H9 (cell line): Measurements from ENCODE around the gene PCSK6. TPM values are rescaled to one million over a fixed set of nuclear protein-coding genes. Genes with fewer than 3 reads are reported as not detected.

Source experiments
- DNase-seq: peaks from one replicate; pipeline ENCODE4 v3.0.0-alpha.2; 2017
- H2AFZ ChIP-seq: one replicate; pipeline ENCODE4 v1.6.1; 2013; ENCODE audit warnings: mild to moderate bottlenecking, low read length, control low read depth, moderate library complexity
- H2AK5ac ChIP-seq: 2 replicates; pipeline ENCODE4 v1.6.1; 2013; ENCODE audit warnings: low read length, control low read depth, mixed read lengths; ENCODE audit not compliant: insufficient read length
- H2BK120ac ChIP-seq: one replicate; pipeline ENCODE4 v1.6.1; 2013; ENCODE audit warnings: low read depth, mild to moderate bottlenecking, low read length, control low read depth, inconsistent platforms; ENCODE audit not compliant: poor library complexity, severe bottlenecking
- H2BK12ac ChIP-seq: 2 replicates; pipeline ENCODE4 v1.6.1; 2013; ENCODE audit warnings: low read length, control low read depth, mixed read lengths, low read depth; ENCODE audit not compliant: insufficient read length
- H2BK15ac ChIP-seq: 2 replicates; pipeline ENCODE4 v1.6.1; 2013; ENCODE audit warnings: low read depth, low read length, control low read depth
- H2BK20ac ChIP-seq: one replicate; pipeline ENCODE4 v1.6.1; 2013; ENCODE audit warnings: low read depth, mild to moderate bottlenecking, low read length, control low read depth, inconsistent platforms; ENCODE audit not compliant: poor library complexity, severe bottlenecking
- H2BK5ac ChIP-seq: 2 replicates; pipeline ENCODE4 v1.6.1; 2013; ENCODE audit warnings: low read length, control low read depth, mixed read lengths; ENCODE audit not compliant: insufficient read length
- H3K14ac ChIP-seq: 2 replicates; pipeline ENCODE4 v1.6.1; 2013; ENCODE audit warnings: low read length, control low read depth; ENCODE audit not compliant: insufficient read depth
- H3K18ac ChIP-seq: 2 replicates; pipeline ENCODE4 v1.6.1; 2013; ENCODE audit warnings: low read depth, mild to moderate bottlenecking, mixed read lengths, low read length, control low read depth; ENCODE audit not compliant: insufficient read length
- H3K23ac ChIP-seq: 2 replicates; pipeline ENCODE4 v1.6.1; 2013; ENCODE audit warnings: low read length, control low read depth, mixed read lengths, low read depth; ENCODE audit not compliant: insufficient read length
- H3K23me2 ChIP-seq: 2 replicates; pipeline ENCODE4 v1.6.1; 2013; ENCODE audit warnings: low read depth, mild to moderate bottlenecking, mixed read lengths, low read length, control low read depth; ENCODE audit not compliant: insufficient read length, poor library complexity, severe bottlenecking
- H3K27ac ChIP-seq: 2 replicates; pipeline ENCODE4 v1.5.1; 2013; ENCODE audit warnings: low read length, control low read depth, mixed read lengths, low read depth; ENCODE audit not compliant: insufficient read length
- H3K27me3 ChIP-seq: 2 replicates; pipeline ENCODE4 v1.6.1; 2013; ENCODE audit warnings: low read length, control low read depth, inconsistent platforms; ENCODE audit not compliant: insufficient read depth
- H3K4ac ChIP-seq: 2 replicates; pipeline ENCODE4 v1.6.1; 2013; ENCODE audit warnings: low read depth, mild to moderate bottlenecking, control low read depth, inconsistent platforms, low read length, moderate library complexity
- H3K4me1 ChIP-seq: 2 replicates; pipeline ENCODE4 v1.6.1; 2013; ENCODE audit warnings: low read length, control low read depth, inconsistent platforms; ENCODE audit not compliant: insufficient read depth
- H3K4me2 ChIP-seq: 2 replicates; pipeline ENCODE4 v1.6.1; 2013; ENCODE audit warnings: low read length, control low read depth, mixed read lengths; ENCODE audit not compliant: insufficient read length, insufficient read depth
- H3K56ac ChIP-seq: 2 replicates; pipeline ENCODE4 v1.6.1; 2013; ENCODE audit warnings: low read depth, mild to moderate bottlenecking, mixed read lengths, low read length, control low read depth; ENCODE audit not compliant: insufficient read length
- H3K79me1 ChIP-seq: 2 replicates; pipeline ENCODE4 v1.6.1; 2013; ENCODE audit warnings: low read depth, mild to moderate bottlenecking, moderate library complexity, low read length, control low read depth, inconsistent platforms; ENCODE audit not compliant: insufficient read depth, poor library complexity, severe bottlenecking
- H3K79me2 ChIP-seq: 2 replicates; pipeline ENCODE4 v1.6.1; 2013; ENCODE audit warnings: low read length, control low read depth, inconsistent platforms; ENCODE audit not compliant: insufficient read depth
- H3K9ac ChIP-seq: 2 replicates; pipeline ENCODE4 v1.6.1; 2013; ENCODE audit warnings: low read length, control low read depth, mixed read lengths; ENCODE audit not compliant: insufficient read length; ENCODE audit errors: extremely low read depth
- H3K9me3 ChIP-seq: one replicate; pipeline ENCODE4 v1.6.1; 2013; ENCODE audit warnings: low read depth, low read length, inconsistent platforms; ENCODE audit not compliant: control insufficient read depth
- H3T11ph ChIP-seq: one replicate; pipeline ENCODE4 v1.6.1; 2013; ENCODE audit warnings: mild to moderate bottlenecking, low read length, control low read depth, inconsistent platforms
- H4K20me1 ChIP-seq: one replicate; pipeline ENCODE4 v1.6.1; 2013; ENCODE audit not compliant: control insufficient read depth, insufficient read length, insufficient read depth
- H4K5ac ChIP-seq: 2 replicates; pipeline ENCODE4 v1.6.1; 2013; ENCODE audit warnings: low read depth, mild to moderate bottlenecking, mixed read lengths, low read length, control low read depth; ENCODE audit not compliant: insufficient read length
- H4K8ac ChIP-seq: replicated peaks from 2 replicates; pipeline ENCODE4 v1.6.1; 2013; ENCODE audit warnings: low read length, control low read depth, mixed read lengths, low read depth; ENCODE audit not compliant: insufficient read length
- H4K91ac ChIP-seq: 2 replicates; pipeline ENCODE4 v1.6.1; 2013; ENCODE audit warnings: low read depth, mild to moderate bottlenecking, moderate library complexity, mixed read lengths, low read length, control low read depth; ENCODE audit not compliant: insufficient read length
- H3K27ac Mint-ChIP-seq, 3 experiments: 2 replicates in 2 of 3; 3 replicates in 1 of 3; pipeline ENCODE4 v1.8.0; 2020 to 2021; ENCODE audit warnings: mixed read lengths in 3 of 3, mild to moderate bottlenecking in 1 of 3, moderate library complexity in 1 of 3
- H3K27me3 Mint-ChIP-seq: 2 replicates; pipeline ENCODE4 v1.8.0; 2021; ENCODE audit warnings: low read depth, mild to moderate bottlenecking, moderate library complexity, mixed read lengths
- H3K36me3 Mint-ChIP-seq, 3 experiments: 2 replicates in 2 of 3; 3 replicates in 1 of 3; pipeline ENCODE4 v1.8.0; 2020 to 2021; ENCODE audit warnings: low read depth in 3 of 3, mixed read lengths in 3 of 3; ENCODE audit not compliant: insufficient read depth in 1 of 3
- H3K4me1 Mint-ChIP-seq, 2 experiments: 2 replicates each; pipeline ENCODE4 v1.8.0; 2020; ENCODE audit warnings: mixed read lengths in 2 of 2
- H3K4me3 Mint-ChIP-seq, 2 experiments: 2 replicates in 1 of 2; 3 replicates in 1 of 2; pipeline ENCODE4 v1.8.0; 2020 to 2021; ENCODE audit warnings: mild to moderate bottlenecking in 2 of 2, mixed read lengths in 2 of 2, moderate library complexity in 1 of 2
- H3K9me3 Mint-ChIP-seq, 2 experiments: 2 replicates in 1 of 2; 3 replicates in 1 of 2; pipeline ENCODE4 v1.8.0; 2020; ENCODE audit warnings: mild to moderate bottlenecking in 2 of 2, mixed read lengths in 2 of 2, moderate library complexity in 1 of 2
- WGBS: extraction: QIAGEN DNeasy Blood & Tissue Kit; methylation state at CpG from one replicate; pipeline ENCODE4 v1.1.7; 2013; ENCODE audit warnings: missing lambda C conversion rate, low lambda C conversion rate, mixed read lengths; ENCODE audit not compliant: insufficient read length; ENCODE audit errors: extremely low coverage; 5-methylcytosine and 5-hydroxymethylcytosine counted together
- total RNA-seq: library from RNA; stranded (reverse); gene quantifications from 2 replicates; pipeline ENCODE4 v1.2.1, GENCODE V29; 2021
- TF ChIP-seq, protein P1 (sequence below): fragments of 200-600 bp; sonication (generic); conservative IDR thresholded peaks from 3 replicates; pipeline ENCODE4 v1.8.0; 2021; ENCODE audit warnings: antibody characterized with exemption, mild to moderate bottlenecking

Gene PCSK6
- total RNA-seq, 1 experiment from 2014 or later = 4.0 TPM

DNA sequence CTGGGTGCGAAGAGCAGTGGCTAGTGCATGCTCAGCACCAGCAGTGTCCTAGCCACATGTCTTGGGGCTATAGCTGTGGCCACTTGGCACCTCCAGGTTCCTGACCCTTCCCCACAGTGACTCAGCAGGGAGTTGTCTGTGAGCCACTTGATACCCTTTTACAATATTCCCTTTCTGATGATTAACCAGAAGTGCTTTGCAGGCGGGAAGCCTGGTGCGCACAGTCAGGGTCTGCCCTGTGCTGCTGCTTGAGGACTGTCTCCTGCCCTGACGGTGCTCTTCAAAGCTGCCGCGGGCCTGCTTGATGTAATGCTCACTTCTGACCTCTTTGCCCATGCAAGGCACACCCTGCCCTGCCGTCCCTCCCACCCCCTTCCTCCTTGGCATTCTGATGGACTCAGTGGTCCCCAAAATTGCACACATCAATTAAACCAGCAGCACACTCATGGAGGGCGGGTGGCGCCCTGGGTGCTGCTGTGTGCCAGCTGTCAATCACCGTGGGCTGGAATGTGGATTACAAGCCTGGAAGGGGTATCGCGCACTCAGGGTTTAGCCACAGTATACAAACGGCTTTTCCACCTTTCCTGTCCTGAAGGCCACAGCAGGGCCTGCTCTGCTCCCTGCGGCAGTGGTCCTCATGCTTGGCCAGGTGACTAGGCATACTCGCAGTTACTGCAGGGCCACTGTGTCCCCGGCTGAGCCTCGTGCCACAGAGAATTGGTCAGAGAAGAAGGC, 40.9 kb upstream of the PCSK6 start:
- Mint-ChIP-seq H3K27me3 (peaks cover 4% of the 10 kb centered on the region), H3K36me3 (no peaks in the 10 kb centered on the region; a peak in 1 of 7 replicates)
- no CpG with 5 or more reads among the region's 17 CpGs for WGBS

More for the DNA sequence above, 40.9 kb upstream of the PCSK6 start:
- no peak overlapping the region for H3K18ac ChIP-seq
- no peak overlapping the region for H3K14ac ChIP-seq
- no peak overlapping the region for H3K9ac ChIP-seq
- H2BK120ac ChIP-seq = no peak overlapping the region
- no peak overlapping the region for H3K56ac ChIP-seq
- H4K20me1 ChIP-seq = no peaks in the 10 kb centered on the region
- no peak overlapping the region for H2BK5ac ChIP-seq
- no peak overlapping the region for H4K91ac ChIP-seq
- Mint-ChIP-seq H3K4me3 (no peak overlapping the region), H3K27ac (no peak overlapping the region), H3K9me3 (no peaks in the 10 kb centered on the region), H3K4me1 (peaks cover 2 to 17% of the 10 kb centered on the region in 2 experiments; a peak in 3 of 4 replicates)
- no peak overlapping the region for H3K4me2 ChIP-seq
- no peak overlapping the region for H3T11ph ChIP-seq
- H3K27ac ChIP-seq = no peak overlapping the region
- DNase-seq = no peak
- H4K5ac ChIP-seq = no peak overlapping the region
- H3K9me3 ChIP-seq = no peaks in the 10 kb centered on the region
- H2AFZ ChIP-seq = no peak overlapping the region
- H2BK12ac ChIP-seq = no peak overlapping the region
- no peak overlapping the region for H3K4ac ChIP-seq
- no peaks in the 10 kb centered on the region for H3K79me1 ChIP-seq
- no peak overlapping the region for H2BK15ac ChIP-seq
- H3K27me3 ChIP-seq = no peaks in the 10 kb centered on the region
- H2BK20ac ChIP-seq = no peak overlapping the region
- H3K79me2 ChIP-seq = no peaks in the 10 kb centered on the region
- no peak overlapping the region for H2AK5ac ChIP-seq
- H3K23me2 ChIP-seq = no peaks in the 10 kb centered on the region
- no peak overlapping the region for H3K23ac ChIP-seq
- TF ChIP-seq, protein P1, sequence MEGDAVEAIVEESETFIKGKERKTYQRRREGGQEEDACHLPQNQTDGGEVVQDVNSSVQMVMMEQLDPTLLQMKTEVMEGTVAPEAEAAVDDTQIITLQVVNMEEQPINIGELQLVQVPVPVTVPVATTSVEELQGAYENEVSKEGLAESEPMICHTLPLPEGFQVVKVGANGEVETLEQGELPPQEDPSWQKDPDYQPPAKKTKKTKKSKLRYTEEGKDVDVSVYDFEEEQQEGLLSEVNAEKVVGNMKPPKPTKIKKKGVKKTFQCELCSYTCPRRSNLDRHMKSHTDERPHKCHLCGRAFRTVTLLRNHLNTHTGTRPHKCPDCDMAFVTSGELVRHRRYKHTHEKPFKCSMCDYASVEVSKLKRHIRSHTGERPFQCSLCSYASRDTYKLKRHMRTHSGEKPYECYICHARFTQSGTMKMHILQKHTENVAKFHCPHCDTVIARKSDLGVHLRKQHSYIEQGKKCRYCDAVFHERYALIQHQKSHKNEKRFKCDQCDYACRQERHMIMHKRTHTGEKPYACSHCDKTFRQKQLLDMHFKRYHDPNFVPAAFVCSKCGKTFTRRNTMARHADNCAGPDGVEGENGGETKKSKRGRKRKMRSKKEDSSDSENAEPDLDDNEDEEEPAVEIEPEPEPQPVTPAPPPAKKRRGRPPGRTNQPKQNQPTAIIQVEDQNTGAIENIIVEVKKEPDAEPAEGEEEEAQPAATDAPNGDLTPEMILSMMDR = no peak
- H4K8ac ChIP-seq = no peak overlapping the region
- H3K4me1 ChIP-seq = no peaks in the 10 kb centered on the region; the same call in 1 of the 2 replicates
